GM18867 (cell line): Measurements from ENCODE around the gene KAT2A.

Experiments
- ATAC-seq: cut with Tn5 transposase; IDR thresholded peaks from one replicate; pipeline ENCODE4 v1.9.1; 2021; ENCODE audit warnings: mild to moderate bottlenecking, moderate library complexity; ENCODE audit not compliant: unreplicated experiment

KAT2A gene

GRCh38 chr17:42096360-42097111 is 24.6 kb downstream of the KAT2A start:
- no peak for ATAC-seq

- ATAC-seq, result no peak
These were observed 26.6 kb downstream of the KAT2A start for GRCh38 chr17:42094375-42095069.

GRCh38 chr17:42092939-42093338 is 28.2 kb downstream of the KAT2A start:
- no peak for ATAC-seq

- no peak for ATAC-seq
These were observed 30.0 kb downstream of the KAT2A start for GRCh38 chr17:42090964-42091790.

GRCh38 chr17:42088736-42089135 is 32.4 kb downstream of the KAT2A start:
- ATAC-seq, result no peak

GRCh38 chr17:42087736-42088705 is 33.1 kb downstream of the KAT2A start:
- no peak for ATAC-seq

GRCh38 chr17:42087042-42087701 is 34.0 kb downstream of the KAT2A start:
- ATAC-seq, result no peak

- no peak for ATAC-seq
These were observed 39.5 kb downstream of the KAT2A start for GRCh38 chr17:42081516-42082129.

- no peak for ATAC-seq
These were observed 41.6 kb downstream of the KAT2A start for GRCh38 chr17:42079541-42079940.

- no peak for ATAC-seq
These were observed 42.6 kb downstream of the KAT2A start for GRCh38 chr17:42078396-42079043.

- ATAC-seq, result no peak
These were observed 43.4 kb downstream of the KAT2A start for GRCh38 chr17:42077755-42078154.

- ATAC-seq, result no peak
These were observed 44.2 kb downstream of the KAT2A start for GRCh38 chr17:42076797-42077559.

GRCh38 chr17:42075789-42076188 is 45.4 kb downstream of the KAT2A start:
- no peak for ATAC-seq

- no peak for ATAC-seq
These were observed 48.6 kb downstream of the KAT2A start for GRCh38 chr17:42072323-42073187.

- ATAC-seq, result no peak
These were observed 49.4 kb downstream of the KAT2A start for GRCh38 chr17:42071810-42072209.

GRCh38 chr17:42068979-42069378 is 52.2 kb downstream of the KAT2A start:
- ATAC-seq, result no peak

- ATAC-seq, result no peak
These were observed 53.6 kb downstream of the KAT2A start for GRCh38 chr17:42067371-42068091.
